ENCODE data around the gene PCYT1B. TPM values are rescaled to one million over a fixed set of nuclear protein-coding genes. Genes with fewer than 3 reads are reported as not detected.

PCYT1B gene
- total RNA-seq, 4 donors from 2014 or later = 0.36 to 1.1 (median 0.55) TPM

GRCh38 chrX:24668111-24668510 lies 21.0 kb upstream of the PCYT1B start:
- Histone ChIP-seq H3K4me1 (no peaks in the 10 kb centered on the region), H3K36me3 (no peaks in the 10 kb centered on the region), H3K27ac (no peak overlapping the region), H3K9me3 (no peaks in the 10 kb centered on the region), H3K4me3 (no peak overlapping the region), H3K27me3 (no peaks in the 10 kb centered on the region)
- 57% methylated on average over 3 of the region's 3 CpGs for WGBS
- no peak for TF ChIP-seq EP300 (IDR thresholded peaks at IDR 0.05)
- TF ChIP-seq POLR2AphosphoS5 (IDR thresholded peaks at IDR 0.05) = no peak
- no peak for TF ChIP-seq POLR2A (IDR thresholded peaks at IDR 0.05)
- no peak for TF ChIP-seq CTCF (IDR thresholded peaks at IDR 0.05)
- no peak for DNase-seq (ENCODE audit: low spot score in 2 of 2)

GRCh38 chrX:24662352-24662751 lies 15.2 kb upstream of the PCYT1B start:
- 60% methylated on average over 2 of the region's 4 CpGs for WGBS
- H3K27me3 ChIP-seq = no peaks in the 10 kb centered on the region
- TF ChIP-seq POLR2AphosphoS5 (IDR thresholded peaks at IDR 0.05) (no peak), EP300 (IDR thresholded peaks at IDR 0.05) (no peak), CTCF (IDR thresholded peaks at IDR 0.05) (no peak), POLR2A (IDR thresholded peaks at IDR 0.05) (no peak)
- no peaks in the 10 kb centered on the region for H3K4me1 ChIP-seq
- H3K4me3 ChIP-seq = no peak overlapping the region
- no peaks in the 10 kb centered on the region for H3K36me3 ChIP-seq
- H3K9me3 ChIP-seq = no peaks in the 10 kb centered on the region
- no peak overlapping the region for H3K27ac ChIP-seq
- no peak for DNase-seq (ENCODE audit: low spot score in 2 of 2)

- no peak for TF ChIP-seq CTCF (IDR thresholded peaks at IDR 0.05)
- TF ChIP-seq POLR2A (IDR thresholded peaks at IDR 0.05) = no peak
- no peak for TF ChIP-seq POLR2AphosphoS5 (IDR thresholded peaks at IDR 0.05)
- TF ChIP-seq EP300 (IDR thresholded peaks at IDR 0.05) = no peak
- DNase-seq (ENCODE audit: low spot score in 2 of 2) = no peak
- no peaks in the 10 kb centered on the region for H3K9me3 ChIP-seq
- no peaks in the 10 kb centered on the region for H3K4me1 ChIP-seq
- H3K36me3 ChIP-seq = no peaks in the 10 kb centered on the region
- no peak overlapping the region for H3K27ac ChIP-seq
- H3K4me3 ChIP-seq = no peak overlapping the region
- no peaks in the 10 kb centered on the region for H3K27me3 ChIP-seq
These were observed 14.1 kb upstream of the PCYT1B start for GRCh38 chrX:24661292-24661691.

GRCh38 chrX:24659646-24660045 lies 12.5 kb upstream of the PCYT1B start:
- H3K36me3 ChIP-seq = no peaks in the 10 kb centered on the region
- H3K4me3 ChIP-seq = no peak overlapping the region
- no peaks in the 10 kb centered on the region for H3K9me3 ChIP-seq
- WGBS = 69% methylated on average over 3 of the region's 3 CpGs
- no peak overlapping the region for H3K27ac ChIP-seq
- H3K4me1 ChIP-seq = no peaks in the 10 kb centered on the region
- DNase-seq (ENCODE audit: low spot score in 2 of 2) = no peak
- H3K27me3 ChIP-seq = no peaks in the 10 kb centered on the region
- TF ChIP-seq EP300 (IDR thresholded peaks at IDR 0.05) (no peak), POLR2AphosphoS5 (IDR thresholded peaks at IDR 0.05) (no peak), CTCF (IDR thresholded peaks at IDR 0.05) (no peak), POLR2A (IDR thresholded peaks at IDR 0.05) (no peak)

- Histone ChIP-seq H3K4me1 (no peaks in the 10 kb centered on the region), H3K9me3 (no peaks in the 10 kb centered on the region), H3K36me3 (no peaks in the 10 kb centered on the region), H3K27ac (no peak overlapping the region), H3K4me3 (no peak overlapping the region), H3K27me3 (no peaks in the 10 kb centered on the region)
- no peak for TF ChIP-seq EP300 (IDR thresholded peaks at IDR 0.05)
- TF ChIP-seq CTCF (IDR thresholded peaks at IDR 0.05) = no peak
- no peak for TF ChIP-seq POLR2AphosphoS5 (IDR thresholded peaks at IDR 0.05)
- no peak for TF ChIP-seq POLR2A (IDR thresholded peaks at IDR 0.05)
- DNase-seq (ENCODE audit: low spot score in 2 of 2) = no peak
- 47% methylated on average over 1 of the region's 1 CpG for WGBS
These were observed 12.0 kb upstream of the PCYT1B start for GRCh38 chrX:24659106-24659505.
